Glutamatergic neuron (in vitro differentiated cells): ENCODE data around the gene HIVEP3. TPM values are rescaled to one million over a fixed set of nuclear protein-coding genes. Genes with fewer than 3 reads are reported as not detected.

ENCODE experiments used
- DNase-seq: peaks from one replicate; pipeline ENCODE4 v3.0.0; 2022
- H3K27ac Mint-ChIP-seq: one replicate; pipeline ENCODE4 v1.8.0; 2020; ENCODE audit warnings: mild to moderate bottlenecking, mixed read lengths, inconsistent platforms; ENCODE audit not compliant: unreplicated experiment
- H3K27me3 Mint-ChIP-seq: one replicate; pipeline ENCODE4 v1.8.0; 2020; ENCODE audit warnings: mild to moderate bottlenecking, moderate library complexity, mixed read lengths, inconsistent platforms; ENCODE audit not compliant: unreplicated experiment
- H3K36me3 Mint-ChIP-seq: one replicate; pipeline ENCODE4 v1.8.0; 2020; ENCODE audit warnings: mild to moderate bottlenecking, mixed read lengths, inconsistent platforms; ENCODE audit not compliant: unreplicated experiment
- H3K4me1 Mint-ChIP-seq: one replicate; pipeline ENCODE4 v1.8.0; 2020; ENCODE audit warnings: mild to moderate bottlenecking, low read depth, mixed read lengths, inconsistent platforms; ENCODE audit not compliant: unreplicated experiment
- H3K4me3 Mint-ChIP-seq: one replicate; pipeline ENCODE4 v1.8.0; 2020; ENCODE audit warnings: mild to moderate bottlenecking, mixed read lengths, inconsistent platforms; ENCODE audit not compliant: unreplicated experiment
- H3K9me3 Mint-ChIP-seq: one replicate; pipeline ENCODE4 v1.8.0; 2020; ENCODE audit warnings: mild to moderate bottlenecking, moderate library complexity, mixed read lengths, inconsistent platforms; ENCODE audit not compliant: unreplicated experiment
- CTCF ChIP-seq: fragments of 200-600 bp; sonication (generic); IDR thresholded peaks from one replicate; pipeline ENCODE4 v1.5.0; 2021; ENCODE audit not compliant: partially characterized antibody, unreplicated experiment
- total RNA-seq: library from RNA; stranded (reverse); fragmentation: NEBNext Ultra II Directional; extraction: Animal tissue kit (Norgen Biotek cat#: 25700); gene quantifications from one replicate; pipeline ENCODE4 v1.2.1, GENCODE V29; 2021; ENCODE audit not compliant: unreplicated experiment

Gene HIVEP3
- total RNA-seq, 1 donor from 2014 or later = 15.1 TPM

DNA sequence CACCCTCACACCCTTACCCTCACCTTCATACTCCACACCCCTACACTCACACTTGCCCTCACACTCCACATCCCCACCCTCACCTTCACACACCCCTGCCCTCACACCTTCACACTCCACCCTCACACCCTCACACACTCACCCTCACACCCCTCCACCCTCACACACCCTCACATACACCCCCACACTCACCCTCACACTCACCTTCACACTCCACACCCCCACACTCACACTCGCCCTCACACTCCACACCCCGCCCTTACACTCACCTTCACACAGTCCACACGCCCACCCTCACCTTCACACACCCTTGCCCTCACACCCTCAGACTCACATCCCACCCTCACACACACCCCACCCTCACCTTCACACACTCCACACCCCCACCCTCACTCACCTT, 390.6 kb downstream of the HIVEP3 start:
- Mint-ChIP-seq H3K4me1 (no peaks in the 10 kb centered on the region), H3K27me3 (peaks cover 18% of the 10 kb centered on the region), H3K27ac (no peak overlapping the region), H3K36me3 (peaks cover 14% of the 10 kb centered on the region), H3K4me3 (no peak overlapping the region), H3K9me3 (peaks cover 15% of the 10 kb centered on the region)
- no peak for DNase-seq
- no peak for TF ChIP-seq CTCF

GRCh38 chr1:41526956-41527561, 391.7 kb downstream of the HIVEP3 start:
- peaks cover 15% of the 10 kb centered on the region for H3K27me3 Mint-ChIP-seq
- H3K36me3 Mint-ChIP-seq = peaks cover 6% of the 10 kb centered on the region
- H3K27ac Mint-ChIP-seq = no peak overlapping the region
- DNase-seq = no peak
- no peak overlapping the region for H3K4me3 Mint-ChIP-seq
- H3K9me3 Mint-ChIP-seq = peaks cover 13% of the 10 kb centered on the region
- TF ChIP-seq CTCF = no peak
- no peaks in the 10 kb centered on the region for H3K4me1 Mint-ChIP-seq

- Mint-ChIP-seq H3K27me3 (peaks cover 9% of the 10 kb centered on the region), H3K4me1 (no peaks in the 10 kb centered on the region), H3K9me3 (peaks cover 13% of the 10 kb centered on the region), H3K27ac (no peak overlapping the region), H3K4me3 (no peak overlapping the region), H3K36me3 (peaks cover 5% of the 10 kb centered on the region)
- DNase-seq = no peak
- TF ChIP-seq CTCF = no peak
Measured at GRCh38 chr1:41525891-41526587, 392.7 kb downstream of the HIVEP3 start.

- peaks cover 4% of the 10 kb centered on the region for H3K36me3 Mint-ChIP-seq
Measured at GRCh38 chr1:41524676-41525675, 393.7 kb downstream of the HIVEP3 start.

More at GRCh38 chr1:41524676-41525675, 393.7 kb downstream of the HIVEP3 start:
- DNase-seq = no peak
- Mint-ChIP-seq H3K4me1 (no peaks in the 10 kb centered on the region), H3K9me3 (peaks cover 9% of the 10 kb centered on the region), H3K27ac (no peak overlapping the region), H3K27me3 (peaks cover 3% of the 10 kb centered on the region), H3K4me3 (no peak overlapping the region)
- TF ChIP-seq CTCF = no peak
